Psoas muscle (tissue), 8 donors: ENCODE results near the gene RNF224. TPM values are rescaled to one million over a fixed set of nuclear protein-coding genes. Genes with fewer than 3 reads are reported as not detected.

Source experiments
- ATAC-seq, 4 donors: fragments of 200-7000 bp; cut with Tn5 transposase; one replicate each; pipeline ENCODE4 v1.9.1; 2020; ENCODE audit warnings: moderate library complexity in 3 of 4, mild to moderate bottlenecking in 2 of 4
- DNase-seq, 2 donors: peaks; one replicate each; pipeline ENCODE4 v3.0.0-alpha.2; 2020
- H3K27ac ChIP-seq: fragments of 200-600 bp; one replicate; pipeline ENCODE4 v1.8.0; 2022
- H3K27me3 ChIP-seq, 3 donors: fragments of 200-600 bp in 1 of 3; one replicate each; pipeline versions ENCODE4 v1.6.1 to v1.8.0; 2013 to 2022; ENCODE audit warnings: low read length in 2 of 3, mild to moderate bottlenecking in 2 of 3, moderate library complexity in 1 of 3; ENCODE audit not compliant: insufficient read depth in 3 of 3
- H3K36me3 ChIP-seq, 2 donors: fragments of 200-600 bp in 1 of 2; one replicate each; pipeline versions ENCODE4 v1.6.1 to v1.8.0; 2013 to 2022; ENCODE audit warnings: low read depth in 1 of 2, mild to moderate bottlenecking in 1 of 2, moderate library complexity in 1 of 2; ENCODE audit not compliant: insufficient read depth in 1 of 2
- H3K4me1 ChIP-seq: fragments of 200-600 bp; one replicate; pipeline ENCODE4 v1.8.0; 2022
- H3K4me3 ChIP-seq: fragments of 200-600 bp; one replicate; pipeline ENCODE4 v1.8.0; 2022; ENCODE audit warnings: mild to moderate bottlenecking
- H3K9me3 ChIP-seq: fragments of 200-600 bp; one replicate; pipeline ENCODE4 v1.8.0; 2022
- CTCF ChIP-seq: fragments of 200-600 bp; IDR thresholded peaks from one replicate; pipeline ENCODE4 v1.8.0; 2022; ENCODE audit warnings: antibody characterized with exemption
- whole genome bisulfite sequencing, 3 donors: extraction: QIAGEN DNeasy Blood & Tissue Kit; methylation state at CpG; one replicate each; pipeline versions ENCODE4 v1.1.6 to v1.1.7; 2013; 5-methylcytosine and 5-hydroxymethylcytosine counted together
- intact Hi-C, 2 donors: fragments of 100-400 bp; cut with DNase I; formaldehyde crosslinking; loops; one replicate each; pipeline versions ENCODE4 v1.11.0 to v1.14.2; 2022
- polyA plus RNA-seq, 3 donors: library from polyadenylated mRNA; stranded (reverse); fragments of 200-250 nt; gene quantifications; one replicate each; pipeline ENCODE4 v1.2.3, GENCODE V29; 2013
- total RNA-seq, 4 donors: library from RNA; stranded (reverse); fragmentation: NEBNext Ultra II Directional in 2 of 4; extraction: Animal tissue kit (Norgen Biotek cat#: 25700) in 2 of 4; gene quantifications; one replicate each; pipeline versions ENCODE4 v1.2.1 to v1.2.4, GENCODE V29; 2021 to 2023
- donor health status: healthy with polysubstance abuse.
- donor health status: DM: no; HTN: no; CAD: no; lungs with moderate emphysema.
- donor health status: Bipolar disorder and iron deficiency.
- donor health status: healthy.
- donor health status: DM: yes; HTN: yes; CAD: no.
- donor health status: DM: no; HTN: no; CAD: no.
- donor health status: DM: no; HTN: no; CAD: no.
- donor health status: DM: yes; HTN: yes; CAD: no.

Gene RNF224
- total and polyA plus RNA-seq, 7 donors = 0.01 TPM; not detected in 6

GRCh38 chr9:137247135-137247915, 20.0 kb downstream of the RNF224 start:
- Histone ChIP-seq H3K4me1 (peaks cover 36% of the 10 kb centered on the region), H3K9me3 (no peaks in the 10 kb centered on the region), H3K4me3 (peak overlapping the region; percentile 21), H3K36me3 (peaks cover 0 to 17% of the 10 kb centered on the region in 2 donors), H3K27ac (peak overlapping the region; percentile 73), H3K27me3 (no peaks in the 10 kb centered on the region)
- TF ChIP-seq CTCF = no peak
- peak; percentile 17 to 75 (median 68) for ATAC-seq
- no peak for DNase-seq
- WGBS, 3 donors = 30 to 41% (median 38%) methylated on average over 20 of the region's 20 CpGs
- intact Hi-C loops = no loop called here

- H3K27ac ChIP-seq = peak overlapping the region; percentile 73
- DNase-seq (no peak), ATAC-seq (no peak)
- no peaks in the 10 kb centered on the region for H3K27me3 ChIP-seq
- peaks cover 0 to 12% of the 10 kb centered on the region in 2 donors for H3K36me3 ChIP-seq
- H3K4me1 ChIP-seq = peaks cover 31% of the 10 kb centered on the region
- intact Hi-C loops = no loop called here
- no peaks in the 10 kb centered on the region for H3K9me3 ChIP-seq
- 75 to 81% (median 80%) methylated on average over 6 of the region's 6 CpGs for WGBS, 3 donors
- H3K4me3 ChIP-seq = no peak overlapping the region
- no peak for TF ChIP-seq CTCF
These were observed 20.5 kb downstream of the RNF224 start for GRCh38 chr9:137247916-137248175.

- Histone ChIP-seq H3K36me3 (no peaks in the 10 kb centered on the region), H3K27ac (no peak overlapping the region), H3K9me3 (no peaks in the 10 kb centered on the region), H3K27me3 (no peaks in the 10 kb centered on the region), H3K4me1 (peaks cover 16% of the 10 kb centered on the region), H3K4me3 (no peak overlapping the region)
- TF ChIP-seq CTCF = no peak
- intact Hi-C loops = no loop called here
- WGBS, 3 donors = 25 to 53% (median 34%) methylated on average over 17 to 18 of the region's 18 CpGs
- DNase-seq (no peak), ATAC-seq (no peak)
These were observed 23.3 kb downstream of the RNF224 start for GRCh38 chr9:137250329-137251193.

- no peak for DNase-seq
- no peaks in the 10 kb centered on the region for H3K9me3 ChIP-seq
- intact Hi-C loops = no loop called here
- peaks cover 0 to under 1% of the 10 kb centered on the region in 2 donors for H3K36me3 ChIP-seq
- ATAC-seq = no peak
- WGBS, 3 donors = 50 to 66% (median 53%) methylated on average over 4 of the region's 4 CpGs
- no peak within 1 kb of the TSS for H3K4me3 ChIP-seq
- no peak within 1 kb of the TSS for H3K27ac ChIP-seq
- peaks cover 19% of the 10 kb centered on the region for H3K4me1 ChIP-seq
- H3K27me3 ChIP-seq = no peaks in the 10 kb centered on the region
- TF ChIP-seq CTCF = no peak
These were observed 23.8 kb downstream of the RNF224 start, which contains the start of gene STPG3 for GRCh38 chr9:137251194-137251461. Gene STPG3, plus strand, starts transcription at chr9:137251286. Its CDS starts 1 bp downstream, at chr9:137251287.
